Raji (cell line): ENCODE results near the gene ECE2.

Source experiments
- POLR2A ChIP-seq: IDR thresholded peaks from 2 replicates; pipeline ENCODE4 v1.6.1; 2011; ENCODE audit warnings: low read depth, low read length, control low read depth; ENCODE audit not compliant: insufficient read depth

The ECE2 gene

GRCh38 chr3:184257083-184257915 lies 18.5 kb upstream of the ECE2 start:
- no peak for TF ChIP-seq POLR2A

GRCh38 chr3:184258926-184259325 lies 16.9 kb upstream of the ECE2 start:
- no peak for TF ChIP-seq POLR2A

GRCh38 chr3:184259396-184259877 lies 16.4 kb upstream of the ECE2 start:
- TF ChIP-seq POLR2A: no peak

GRCh38 chr3:184259878-184260723 lies 15.7 kb upstream of the ECE2 start:
- no peak for TF ChIP-seq POLR2A

GRCh38 chr3:184260724-184261269 lies 15.0 kb upstream of the ECE2 start:
- no peak for TF ChIP-seq POLR2A

GRCh38 chr3:184261270-184261853 lies 14.5 kb upstream of the ECE2 start, which contains the start of gene CAMK2N2:
TSS of gene CAMK2N2 (minus strand) at chr3:184261553. CDS start at chr3:184261285, 268 bp downstream.
- no peak for TF ChIP-seq POLR2A

- TF ChIP-seq POLR2A: no peak
Measured at GRCh38 chr3:184261854-184262763, 13.7 kb upstream of the ECE2 start.

GRCh38 chr3:184262764-184263179 lies 13.1 kb upstream of the ECE2 start:
- TF ChIP-seq POLR2A: no peak

GRCh38 chr3:184272269-184272668 lies 3.6 kb upstream of the ECE2 start:
- no peak for TF ChIP-seq POLR2A

- no peak for TF ChIP-seq POLR2A
Measured at GRCh38 chr3:184275381-184275701, 481 bp upstream of the ECE2 start.

GRCh38 chr3:184277366-184277765 lies 1.5 kb downstream of the ECE2 start:
- TF ChIP-seq POLR2A: no peak

GRCh38 chr3:184282941-184283340 lies 7.1 kb downstream of the ECE2 start:
- no peak for TF ChIP-seq POLR2A

GRCh38 chr3:184283681-184284080 lies 7.9 kb downstream of the ECE2 start:
- no peak for TF ChIP-seq POLR2A

GRCh38 chr3:184284696-184285095 lies 8.9 kb downstream of the ECE2 start:
- TF ChIP-seq POLR2A: no peak

GRCh38 chr3:184289426-184289938 lies 13.7 kb downstream of the ECE2 start:
- no peak for TF ChIP-seq POLR2A

- TF ChIP-seq POLR2A: no peak
Measured at GRCh38 chr3:184290331-184290730, 14.5 kb downstream of the ECE2 start.
